ENCODE results near the gene SFTA2. TPM values are rescaled to one million over a fixed set of nuclear protein-coding genes. Genes with fewer than 3 reads are reported as not detected.

SFTA2 gene
- total and polyA plus RNA-seq, 9 of the 15 experiments (the other 6 are each of a cell fraction or from before 2014, with no cell fraction given), result not detected

DNA sequence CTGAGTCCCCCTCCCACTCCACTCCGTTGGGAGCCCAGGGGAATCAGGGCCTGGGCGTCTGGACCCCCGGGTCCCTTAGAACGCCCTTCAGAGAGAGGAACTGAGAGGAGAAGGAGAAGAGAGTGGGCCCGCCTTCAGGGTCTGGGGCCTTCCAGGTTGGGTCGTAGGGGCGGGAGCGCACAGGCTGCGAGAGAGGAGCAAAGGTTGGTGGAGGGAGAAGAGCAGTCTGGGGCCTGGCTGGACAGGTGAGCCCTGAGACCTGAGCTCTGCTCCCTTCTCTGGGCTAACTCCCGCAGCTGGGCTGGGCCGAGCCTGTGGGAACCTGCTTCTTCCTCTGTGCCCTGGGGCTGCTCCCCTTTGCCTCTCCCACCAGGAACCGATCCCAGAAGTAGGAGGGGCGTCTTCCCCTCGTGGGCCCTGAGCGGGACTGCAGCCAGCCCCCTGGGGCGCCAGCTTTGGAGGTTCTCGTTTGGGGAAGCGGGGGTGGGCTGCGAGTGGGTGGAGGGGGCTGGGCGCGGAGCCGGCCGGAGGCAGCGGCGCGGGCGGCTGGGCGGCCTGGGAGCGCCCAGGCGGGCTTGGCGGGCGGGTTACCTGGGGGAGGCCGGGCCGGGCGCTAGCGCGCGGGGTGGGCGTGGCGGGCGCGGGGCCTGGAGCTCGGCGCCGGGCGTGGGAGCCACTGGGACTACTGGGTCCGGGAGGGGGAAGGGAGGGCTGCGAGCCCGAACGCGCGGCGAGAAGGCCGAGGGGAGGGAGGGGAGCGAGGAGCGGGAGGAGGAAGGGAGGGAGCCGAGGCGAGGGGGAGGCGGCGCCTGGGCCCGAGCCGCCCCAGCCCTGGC is 48.1 kb downstream of the SFTA2 start, which contains the start of gene DDR1 (continued):
- TF ChIP-seq MLX (CRISPR knock-in tag; conservative IDR thresholded peaks at IDR 0.05) (no peak), SRSF3 (IDR thresholded peaks at IDR 0.05; ENCODE audit: insufficient read depth, low read length) (0 out of 2 replicates have a peak, but pooled peaks have one; percentile 71), ZNF77 (CRISPR knock-in tag; IDR thresholded peaks at IDR 0.05) (no peak), ZKSCAN3 (CRISPR knock-in tag; IDR thresholded peaks at IDR 0.05) (no peak), MYC (IDR thresholded peaks at IDR 0.05; ENCODE audit: low read depth, low read length) (0 out of 2 replicates have a peak, but pooled peaks have one; percentile 44), MYC (CRISPR knock-in tag; IDR thresholded peaks at IDR 0.05; ENCODE audit: borderline replicate concordance, low read depth) (no peak), U2AF1 (optimal IDR thresholded peaks at IDR 0.05; ENCODE audit: low read depth, low read length) (no peak), NELFE (IDR thresholded peaks at IDR 0.05; ENCODE audit: insufficient read depth, insufficient read length) (no peak), KLF16 (IDR thresholded peaks at IDR 0.05) (no peak), MBD2 (IDR thresholded peaks at IDR 0.05; ENCODE audit: borderline replicate concordance, low read depth) (no peak), MTA2 (IDR thresholded peaks at IDR 0.05; ENCODE audit: low read depth) (no peak), SMARCC2 (IDR thresholded peaks at IDR 0.05; ENCODE audit: low read depth) (no peak), RUNX1 (IDR thresholded peaks at IDR 0.05; ENCODE audit: low read depth) (0 out of 2 replicates have a peak, but pooled peaks have one; percentile 38)
- TF ChIP-seq, protein P1, sequence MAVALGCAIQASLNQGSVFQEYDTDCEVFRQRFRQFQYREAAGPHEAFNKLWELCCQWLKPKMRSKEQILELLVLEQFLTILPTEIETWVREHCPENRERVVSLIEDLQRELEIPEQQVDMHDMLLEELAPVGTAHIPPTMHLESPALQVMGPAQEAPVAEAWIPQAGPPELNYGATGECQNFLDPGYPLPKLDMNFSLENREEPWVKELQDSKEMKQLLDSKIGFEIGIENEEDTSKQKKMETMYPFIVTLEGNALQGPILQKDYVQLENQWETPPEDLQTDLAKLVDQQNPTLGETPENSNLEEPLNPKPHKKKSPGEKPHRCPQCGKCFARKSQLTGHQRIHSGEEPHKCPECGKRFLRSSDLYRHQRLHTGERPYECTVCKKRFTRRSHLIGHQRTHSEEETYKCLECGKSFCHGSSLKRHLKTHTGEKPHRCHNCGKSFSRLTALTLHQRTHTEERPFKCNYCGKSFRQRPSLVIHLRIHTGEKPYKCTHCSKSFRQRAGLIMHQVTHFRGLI (CRISPR knock-in tag; IDR thresholded peaks at IDR 0.05), result no peak
- TF ChIP-seq, protein P2, sequence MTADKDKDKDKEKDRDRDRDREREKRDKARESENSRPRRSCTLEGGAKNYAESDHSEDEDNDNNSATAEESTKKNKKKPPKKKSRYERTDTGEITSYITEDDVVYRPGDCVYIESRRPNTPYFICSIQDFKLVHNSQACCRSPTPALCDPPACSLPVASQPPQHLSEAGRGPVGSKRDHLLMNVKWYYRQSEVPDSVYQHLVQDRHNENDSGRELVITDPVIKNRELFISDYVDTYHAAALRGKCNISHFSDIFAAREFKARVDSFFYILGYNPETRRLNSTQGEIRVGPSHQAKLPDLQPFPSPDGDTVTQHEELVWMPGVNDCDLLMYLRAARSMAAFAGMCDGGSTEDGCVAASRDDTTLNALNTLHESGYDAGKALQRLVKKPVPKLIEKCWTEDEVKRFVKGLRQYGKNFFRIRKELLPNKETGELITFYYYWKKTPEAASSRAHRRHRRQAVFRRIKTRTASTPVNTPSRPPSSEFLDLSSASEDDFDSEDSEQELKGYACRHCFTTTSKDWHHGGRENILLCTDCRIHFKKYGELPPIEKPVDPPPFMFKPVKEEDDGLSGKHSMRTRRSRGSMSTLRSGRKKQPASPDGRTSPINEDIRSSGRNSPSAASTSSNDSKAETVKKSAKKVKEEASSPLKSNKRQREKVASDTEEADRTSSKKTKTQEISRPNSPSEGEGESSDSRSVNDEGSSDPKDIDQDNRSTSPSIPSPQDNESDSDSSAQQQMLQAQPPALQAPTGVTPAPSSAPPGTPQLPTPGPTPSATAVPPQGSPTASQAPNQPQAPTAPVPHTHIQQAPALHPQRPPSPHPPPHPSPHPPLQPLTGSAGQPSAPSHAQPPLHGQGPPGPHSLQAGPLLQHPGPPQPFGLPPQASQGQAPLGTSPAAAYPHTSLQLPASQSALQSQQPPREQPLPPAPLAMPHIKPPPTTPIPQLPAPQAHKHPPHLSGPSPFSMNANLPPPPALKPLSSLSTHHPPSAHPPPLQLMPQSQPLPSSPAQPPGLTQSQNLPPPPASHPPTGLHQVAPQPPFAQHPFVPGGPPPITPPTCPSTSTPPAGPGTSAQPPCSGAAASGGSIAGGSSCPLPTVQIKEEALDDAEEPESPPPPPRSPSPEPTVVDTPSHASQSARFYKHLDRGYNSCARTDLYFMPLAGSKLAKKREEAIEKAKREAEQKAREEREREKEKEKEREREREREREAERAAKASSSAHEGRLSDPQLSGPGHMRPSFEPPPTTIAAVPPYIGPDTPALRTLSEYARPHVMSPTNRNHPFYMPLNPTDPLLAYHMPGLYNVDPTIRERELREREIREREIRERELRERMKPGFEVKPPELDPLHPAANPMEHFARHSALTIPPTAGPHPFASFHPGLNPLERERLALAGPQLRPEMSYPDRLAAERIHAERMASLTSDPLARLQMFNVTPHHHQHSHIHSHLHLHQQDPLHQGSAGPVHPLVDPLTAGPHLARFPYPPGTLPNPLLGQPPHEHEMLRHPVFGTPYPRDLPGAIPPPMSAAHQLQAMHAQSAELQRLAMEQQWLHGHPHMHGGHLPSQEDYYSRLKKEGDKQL (CRISPR knock-in tag; IDR thresholded peaks at IDR 0.05; ENCODE audit: borderline replicate concordance), result no peak
- TF ChIP-seq, protein P3, sequence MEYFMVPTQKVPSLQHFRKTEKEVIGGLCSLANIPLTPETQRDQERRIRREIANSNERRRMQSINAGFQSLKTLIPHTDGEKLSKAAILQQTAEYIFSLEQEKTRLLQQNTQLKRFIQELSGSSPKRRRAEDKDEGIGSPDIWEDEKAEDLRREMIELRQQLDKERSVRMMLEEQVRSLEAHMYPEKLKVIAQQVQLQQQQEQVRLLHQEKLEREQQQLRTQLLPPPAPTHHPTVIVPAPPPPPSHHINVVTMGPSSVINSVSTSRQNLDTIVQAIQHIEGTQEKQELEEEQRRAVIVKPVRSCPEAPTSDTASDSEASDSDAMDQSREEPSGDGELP (CRISPR knock-in tag; IDR thresholded peaks at IDR 0.05; ENCODE audit: borderline replicate concordance), result peak; percentile 5; the same call in 1 of the 2 replicates

Measured in K562 (cell line).